ENCODE data around the gene SMG1.
"Not testable (repeated sequence)": the region's sequence is repeated elsewhere in the genome, so short reads cannot be mapped to it uniquely, and the experiment has no call there.

Gene SMG1
- 376 to 432 reads per million in 2 donors for total RNA-seq

DNA sequence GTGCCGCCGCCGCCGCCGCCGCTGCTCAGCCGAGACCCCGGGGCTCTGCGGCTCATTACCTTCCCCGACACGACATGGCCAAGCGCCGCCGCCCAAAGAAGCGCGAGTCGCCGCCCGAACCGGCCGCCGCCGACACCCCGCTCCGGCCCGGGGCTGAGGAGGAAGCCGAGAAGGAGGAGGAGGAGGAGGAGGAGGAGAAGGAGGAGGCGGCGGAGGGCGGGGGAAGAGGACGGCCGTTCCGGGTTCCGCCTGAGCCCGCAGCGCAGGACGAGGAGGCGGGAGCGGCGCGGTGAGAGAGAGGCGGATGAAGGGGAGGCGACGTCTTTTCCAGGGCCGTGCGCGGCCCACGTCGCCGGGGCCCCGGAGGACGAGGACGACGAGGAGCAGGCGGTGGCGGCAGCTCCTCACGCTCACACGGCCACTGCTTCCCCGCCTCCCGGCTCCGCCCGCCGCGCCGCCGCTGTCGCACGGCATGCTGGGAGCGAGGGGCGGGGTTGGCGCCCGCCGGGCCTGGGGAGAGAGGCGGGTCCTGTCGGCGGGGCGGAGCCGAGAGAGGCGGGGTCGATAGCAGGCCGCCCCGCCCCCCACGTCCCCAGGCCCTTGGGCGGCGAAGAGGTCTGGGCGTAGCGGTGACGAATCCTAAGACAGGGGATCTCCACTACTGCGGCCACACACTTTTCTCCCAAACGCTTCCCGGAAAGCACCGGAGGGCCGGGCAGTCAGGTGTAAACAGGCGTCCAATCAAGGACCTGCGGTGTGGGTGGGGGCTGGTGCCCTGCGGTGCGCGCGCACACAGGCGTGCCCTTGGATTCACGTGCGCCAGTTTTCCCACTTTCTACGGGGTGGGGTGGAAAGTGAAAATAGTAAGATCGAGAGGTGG is at the start of gene SMG1:
Gene SMG1, minus strand, starts transcription at position 423 of the 880 bp plus-strand sequence. Its CDS starts 367 bp downstream, at position 56.
- peak; percentile 89 for DNase-seq

DNA sequence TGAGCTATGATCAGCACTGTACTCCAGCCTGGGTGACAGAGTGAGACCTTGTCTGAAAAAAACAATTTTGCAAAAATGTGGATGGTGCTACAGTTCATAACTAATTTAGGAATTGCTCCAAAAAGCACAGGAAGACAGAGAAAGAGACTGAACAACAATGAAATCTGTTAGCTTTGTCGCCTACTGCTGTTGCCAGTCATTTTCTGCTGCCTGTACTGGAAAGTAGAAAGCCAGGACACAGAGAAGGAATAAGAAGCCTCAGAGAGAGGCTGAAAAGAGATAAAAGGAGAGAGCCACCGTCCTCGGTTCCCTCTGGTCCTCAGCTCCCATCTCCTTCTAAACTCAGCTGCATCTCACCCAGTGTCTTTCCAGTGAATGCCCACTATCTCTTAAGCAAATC is 48.9 kb upstream of the SMG1 start:
- DNase-seq: no peak

DNA sequence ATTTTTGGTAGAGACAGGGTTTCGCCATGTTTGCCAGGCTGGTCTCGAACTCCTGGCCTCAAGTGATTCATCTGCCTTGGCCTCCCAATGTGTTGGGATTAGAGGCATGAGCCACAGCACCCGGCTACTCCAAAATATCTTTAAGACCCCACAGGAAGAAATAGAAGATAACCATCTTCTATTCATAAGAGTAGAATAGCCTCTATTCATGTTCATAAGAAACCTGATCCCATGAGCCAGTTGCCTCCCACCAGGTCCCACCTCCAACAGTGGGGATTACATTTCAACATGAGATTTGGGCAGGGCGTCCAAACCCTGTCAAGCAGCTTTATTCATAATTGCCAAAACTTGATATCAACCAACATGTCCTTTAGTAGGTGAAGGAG is 43.6 kb upstream of the SMG1 start:
- DNase-seq: no peak

DNA sequence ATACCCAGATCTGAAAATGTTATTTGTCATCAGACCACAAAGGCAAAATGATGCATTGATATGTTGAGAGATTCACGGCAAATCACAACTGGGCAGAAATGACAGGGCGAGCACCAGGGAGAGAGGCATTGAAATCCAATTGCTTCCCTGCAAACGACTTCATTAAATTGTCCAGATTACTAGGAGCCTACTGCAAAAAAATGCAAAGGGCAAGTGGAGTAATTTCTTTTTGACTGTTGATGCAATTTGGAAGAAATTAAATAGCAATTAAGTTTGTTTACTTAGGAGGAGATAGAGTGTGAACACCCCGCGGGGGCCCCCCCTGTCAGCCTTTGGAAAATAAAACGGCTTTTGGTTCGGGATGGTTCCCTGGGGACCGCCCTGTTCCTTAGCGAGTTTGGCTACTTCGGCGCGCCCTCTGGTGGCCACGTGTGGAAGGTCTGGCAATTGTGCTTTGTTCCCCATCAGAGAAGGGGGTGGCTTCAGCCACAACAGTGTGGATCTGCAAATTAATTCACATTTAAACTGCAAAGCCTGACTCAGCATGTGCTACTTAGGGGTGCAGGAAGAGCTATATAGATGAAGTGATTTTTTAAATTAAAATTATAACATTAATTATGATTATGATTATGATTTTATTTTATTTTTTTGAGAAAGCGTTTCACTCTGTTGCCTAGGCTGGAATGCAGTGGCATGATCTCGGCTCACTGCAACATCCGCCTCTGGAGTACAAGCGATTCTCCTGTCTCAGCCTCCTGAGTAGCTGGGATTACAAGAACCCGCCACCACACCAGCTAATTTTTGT is 43.0 kb upstream of the SMG1 start:
- peak; percentile 52 for DNase-seq

DNA sequence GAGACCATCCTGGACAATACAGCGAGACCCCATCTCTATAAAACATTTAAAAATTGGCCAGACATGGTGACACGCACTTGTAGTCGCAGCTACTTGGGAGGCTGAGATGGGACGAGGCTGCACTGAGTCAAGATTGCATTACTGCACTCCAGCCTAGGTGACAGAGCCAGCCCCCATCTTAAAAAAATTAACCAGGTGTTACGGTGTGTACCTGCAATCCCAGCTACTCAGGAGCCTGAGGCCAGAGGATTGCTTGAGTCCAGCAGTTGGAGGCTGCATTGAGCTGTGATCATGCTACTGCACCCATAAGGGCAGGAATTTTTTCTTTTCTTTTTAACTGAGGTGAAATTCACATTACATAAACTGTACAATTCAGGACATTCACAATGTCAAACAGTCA is 40.6 kb upstream of the SMG1 start:
- DNase-seq: no peak

DNA sequence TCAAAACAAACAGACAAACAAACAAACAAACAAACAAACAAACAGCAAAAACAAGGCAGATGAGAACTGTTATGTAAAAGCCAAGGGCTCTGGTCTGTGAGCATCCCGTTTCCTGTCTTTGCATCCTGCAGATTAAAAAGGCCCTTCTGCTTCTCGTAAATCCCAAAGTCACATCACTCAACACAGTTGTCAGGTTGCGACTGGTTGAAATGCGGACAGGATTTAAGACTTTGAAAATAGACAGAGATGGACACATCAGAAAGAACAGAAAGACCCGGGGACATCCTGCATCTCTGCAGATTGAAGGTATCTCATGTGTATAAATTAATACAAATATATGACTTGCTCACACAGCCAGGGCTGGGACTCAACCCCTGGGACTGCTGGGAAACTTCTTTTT is 39.3 kb upstream of the SMG1 start:
- DNase-seq: no peak

DNA sequence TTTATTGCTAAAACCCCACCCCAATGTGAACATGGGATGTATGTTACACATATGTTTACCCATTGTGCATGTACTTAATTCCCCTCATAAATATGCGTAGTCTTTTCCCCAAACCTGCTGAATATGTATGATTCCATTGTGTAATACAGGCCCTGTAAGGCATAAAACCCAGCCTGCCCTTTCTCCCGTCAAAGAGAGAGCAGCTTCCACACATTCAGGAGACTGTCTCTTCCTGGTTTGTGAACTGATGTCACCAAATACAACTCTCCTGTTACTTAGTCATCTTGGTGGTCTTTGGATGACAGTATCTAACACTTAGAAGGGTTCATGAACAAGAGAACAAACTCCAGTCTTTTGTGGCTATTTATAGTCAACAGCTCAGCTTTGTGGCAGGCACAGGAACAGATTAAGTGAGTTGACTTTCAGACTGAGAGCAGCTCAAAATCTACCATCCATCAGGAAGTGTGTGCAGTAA is 32.9 kb upstream of the SMG1 start:
- no peak for DNase-seq

DNA sequence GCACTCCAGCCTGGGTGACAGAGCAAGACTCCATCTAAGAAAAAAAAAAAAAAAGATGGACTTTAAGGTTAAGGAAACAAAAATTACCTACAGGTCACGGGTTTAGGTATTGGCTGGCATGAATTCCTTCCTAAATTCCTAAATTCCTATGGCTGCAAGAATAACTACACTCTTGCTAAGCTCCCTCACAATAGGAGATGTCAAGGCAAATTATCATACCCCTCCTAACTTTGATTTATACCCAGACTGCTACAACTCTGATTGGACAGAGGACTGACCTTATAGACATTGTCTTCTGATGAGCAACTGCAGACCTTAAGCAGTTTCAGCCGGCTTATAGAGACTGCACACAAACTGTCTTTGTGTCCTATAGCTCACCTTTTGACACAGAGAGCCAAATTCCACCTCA is 32.4 kb upstream of the SMG1 start:
- DNase-seq: no peak

DNA sequence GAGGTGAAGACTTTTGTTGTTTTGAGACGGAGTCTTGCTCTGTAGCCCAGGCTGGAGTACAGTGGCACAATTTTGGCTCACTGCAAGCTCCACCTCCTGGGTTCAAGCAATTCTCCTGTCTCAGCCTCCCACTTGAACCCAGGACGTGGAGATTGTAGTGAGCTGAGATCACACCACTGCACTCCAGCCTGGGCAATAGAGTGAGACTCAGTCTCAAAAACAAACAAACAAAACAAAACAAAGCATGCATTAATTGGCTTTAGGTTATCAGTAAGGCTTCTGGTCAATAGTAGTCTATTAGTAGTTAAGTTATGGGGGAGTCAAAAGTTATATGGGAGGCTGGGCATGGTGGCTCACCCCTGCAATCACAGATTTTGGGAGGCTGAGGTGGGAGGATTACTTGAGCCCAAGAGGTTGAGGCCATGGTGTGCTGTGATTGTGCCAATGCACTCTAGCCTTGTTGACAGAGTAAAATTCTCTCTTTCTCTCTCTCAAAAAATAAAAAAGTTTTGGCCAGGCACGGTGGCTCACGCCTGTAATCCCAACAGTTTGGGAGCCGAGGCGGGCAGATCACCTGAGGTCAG is 30.5 kb upstream of the SMG1 start:
- not testable (repeated sequence) for DNase-seq

DNA sequence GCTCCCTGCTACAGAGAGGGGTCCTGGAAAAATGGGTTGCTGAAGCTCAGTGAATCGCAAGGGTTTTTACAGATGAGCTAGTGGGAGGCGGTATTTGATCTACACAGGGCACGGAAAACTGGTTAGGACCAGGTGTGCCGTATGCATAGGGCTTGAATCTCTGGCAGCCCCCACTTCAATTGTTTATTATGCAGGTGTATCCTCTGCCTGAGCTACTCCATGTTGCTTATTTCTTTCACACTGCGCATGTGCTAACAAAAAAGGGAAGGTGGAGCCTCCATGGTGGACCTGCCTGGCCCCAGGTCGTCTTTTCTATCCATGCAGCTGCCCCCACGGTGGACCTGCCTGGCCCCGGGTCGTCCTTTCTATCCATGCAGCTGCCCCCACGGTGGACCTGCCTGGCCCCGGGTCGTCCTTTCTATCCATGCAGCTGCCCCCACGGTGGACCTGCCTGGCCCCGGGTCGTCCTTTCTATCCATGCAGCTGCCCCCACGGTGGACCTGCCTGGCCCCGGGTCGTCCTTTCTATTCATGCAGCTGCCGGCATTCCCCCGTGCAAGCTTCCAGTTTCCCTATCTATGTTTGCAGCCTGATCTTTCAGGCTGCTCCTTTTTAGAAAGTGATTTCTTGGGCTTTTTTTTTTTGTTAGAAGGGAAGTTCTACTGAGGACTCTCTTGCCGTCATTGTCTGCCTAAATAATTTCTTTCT is 29.8 kb upstream of the SMG1 start:
- DNase-seq: not testable (repeated sequence)

DNA sequence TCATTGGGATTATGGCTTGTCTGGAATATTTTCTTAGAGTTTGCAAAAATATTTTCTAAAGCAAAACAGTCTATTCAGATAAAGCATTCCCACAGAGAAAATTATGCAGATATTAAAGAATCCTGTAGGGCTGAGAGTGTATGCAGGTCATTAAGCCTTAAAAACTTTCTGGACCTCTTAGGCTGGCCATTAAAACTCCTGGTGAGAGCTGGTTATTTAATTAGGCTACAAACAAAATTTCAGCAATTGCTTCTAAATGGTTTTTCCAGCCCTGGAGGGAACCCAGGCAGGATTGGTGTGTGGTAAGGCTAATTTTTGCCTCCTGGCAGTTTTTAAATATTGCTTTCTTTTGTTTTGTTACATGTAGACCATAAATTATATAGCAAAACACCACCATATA is 27.3 kb upstream of the SMG1 start:
- DNase-seq: no peak

DNA sequence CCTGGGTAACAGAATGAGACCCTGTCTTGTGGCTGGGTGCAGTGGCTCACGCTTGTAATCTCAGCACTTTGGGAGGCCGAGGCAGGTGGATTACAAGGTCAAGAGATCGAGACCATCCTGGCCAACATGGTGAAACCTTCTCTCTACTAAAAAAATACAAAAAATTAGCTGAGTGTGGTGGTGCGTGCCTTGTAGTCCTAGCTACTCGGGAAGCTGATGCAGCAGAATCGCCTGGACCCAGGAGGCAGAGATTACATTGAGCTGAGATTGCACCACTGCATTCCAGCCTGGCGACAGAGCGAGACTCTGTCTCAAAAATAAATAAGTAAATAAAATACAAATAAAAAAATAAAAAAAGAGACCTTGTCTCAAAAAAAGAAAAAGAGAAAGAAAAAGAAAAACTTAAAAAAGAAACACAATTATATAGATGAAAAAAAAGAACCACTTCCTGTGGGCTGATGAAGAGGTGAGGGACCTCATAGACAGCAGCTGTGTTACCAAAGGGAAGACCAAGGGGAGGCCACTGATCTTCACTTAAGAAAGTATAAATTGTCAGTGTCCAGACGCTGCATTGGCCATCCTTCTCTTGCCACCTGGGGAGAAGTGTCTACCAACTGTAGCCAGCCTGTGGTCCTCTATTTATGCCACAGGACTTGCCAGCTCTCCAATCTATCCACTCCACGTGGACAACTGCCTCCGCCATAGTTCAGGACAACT is 24.4 kb upstream of the SMG1 start:
- DNase-seq: no peak

DNA sequence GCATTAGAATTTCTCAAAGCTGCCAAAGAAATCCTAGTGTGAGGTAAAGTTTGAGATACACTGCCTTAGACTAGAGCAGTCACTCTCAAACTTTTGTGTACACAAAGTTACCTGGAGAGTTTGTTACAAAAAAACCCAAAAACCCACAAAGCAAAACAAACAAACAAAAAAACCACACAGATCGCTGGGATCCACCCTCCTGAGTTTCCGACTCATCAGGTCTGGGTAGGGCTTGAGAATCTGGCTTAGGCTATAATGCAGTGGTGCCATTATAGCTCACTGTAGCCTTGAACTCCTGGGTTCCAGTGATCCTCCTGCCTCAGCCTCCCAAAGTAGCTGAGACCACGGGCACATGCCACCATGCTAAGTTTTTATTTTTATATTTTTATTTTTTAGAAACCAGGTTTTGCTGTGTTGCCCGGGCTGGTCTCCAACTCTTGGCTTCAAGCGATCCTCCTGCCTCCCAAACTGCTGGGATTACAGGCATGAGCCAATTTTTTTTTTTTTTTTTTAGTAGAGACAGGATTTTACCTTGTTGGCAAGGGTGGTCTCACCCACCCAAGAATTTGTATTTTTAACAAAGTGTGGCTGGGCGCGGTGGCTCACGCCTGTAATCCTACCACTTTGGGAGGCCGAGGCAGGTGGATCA is 22.3 kb upstream of the SMG1 start:
- no peak for DNase-seq

DNA sequence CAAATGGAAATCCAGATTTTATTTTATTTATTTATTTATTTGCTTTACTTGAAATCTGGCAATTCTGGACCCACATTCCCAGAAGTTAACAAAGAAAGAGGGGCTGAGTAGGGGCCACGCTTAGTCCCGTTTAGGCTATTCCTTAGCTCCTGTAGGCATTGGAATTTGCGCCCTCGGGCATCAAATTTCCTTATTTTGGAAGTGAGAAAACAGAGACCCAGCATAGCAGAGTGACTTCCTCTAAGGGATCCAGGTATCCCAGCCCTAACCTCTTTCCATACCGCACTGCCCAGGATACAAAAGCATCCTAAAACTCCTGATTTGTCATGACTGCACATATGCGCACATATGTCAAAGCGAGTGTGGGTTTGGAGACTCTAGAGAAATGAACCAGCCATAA is 19.0 kb upstream of the SMG1 start:
- DNase-seq: no peak

DNA sequence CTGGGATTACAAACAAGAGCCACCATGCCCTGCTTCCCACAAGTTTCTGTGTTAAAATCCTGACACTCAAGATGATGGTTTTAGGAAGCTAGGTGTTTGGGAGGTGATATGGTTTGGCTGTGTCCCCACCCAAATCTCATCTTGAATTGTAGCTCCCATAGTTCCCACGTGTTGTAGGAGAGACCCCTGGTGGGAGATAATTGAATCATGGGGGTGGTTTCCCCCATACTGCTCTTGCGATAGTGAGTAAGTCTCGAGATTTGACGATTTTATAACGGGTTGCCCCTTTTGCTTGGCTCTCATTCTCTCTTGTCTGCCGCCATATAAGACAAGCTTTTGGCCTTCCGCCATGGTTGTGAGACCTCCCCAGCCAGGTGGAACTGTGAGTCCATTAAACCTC is 17.2 kb upstream of the SMG1 start:
- no peak for DNase-seq

DNA sequence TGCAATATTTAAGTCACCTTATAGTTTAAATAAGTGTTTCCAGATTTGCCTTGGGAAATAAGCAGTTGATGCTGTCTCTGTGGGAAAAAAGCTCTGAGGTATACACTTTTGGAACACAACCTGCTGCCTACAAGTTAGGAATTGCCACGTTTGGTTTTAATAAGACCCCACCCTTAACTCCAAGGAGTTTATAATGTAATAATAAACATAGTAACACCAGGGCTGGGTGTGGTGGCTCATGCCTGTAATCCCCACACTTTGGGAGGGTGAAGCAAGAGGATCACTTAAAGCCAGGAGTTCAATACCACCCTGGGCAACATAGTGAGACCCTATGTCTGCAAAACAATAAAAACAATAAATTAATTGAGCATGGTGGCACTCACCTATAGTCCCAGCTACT is 15.9 kb upstream of the SMG1 start:
- no peak for DNase-seq

DNA sequence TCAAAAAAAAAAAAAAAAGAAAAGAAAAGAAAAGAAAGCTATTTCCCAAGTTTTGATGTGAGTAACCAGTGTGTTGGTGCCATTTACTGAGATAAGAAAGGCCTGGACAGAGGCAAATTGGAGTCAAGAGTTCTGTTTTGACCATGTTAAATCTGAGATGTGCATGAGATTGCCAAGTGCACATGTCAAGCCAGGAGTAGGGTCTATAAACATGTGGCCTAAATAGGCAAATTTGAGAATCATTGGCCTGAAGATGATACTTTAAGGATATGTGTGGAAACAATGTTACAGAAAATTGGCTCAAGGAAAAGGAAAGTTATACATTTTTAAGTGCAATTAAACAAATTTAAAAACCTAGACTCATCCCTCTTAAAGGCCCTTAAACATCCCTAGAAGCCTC is 15.3 kb upstream of the SMG1 start:
- no peak for DNase-seq

DNA sequence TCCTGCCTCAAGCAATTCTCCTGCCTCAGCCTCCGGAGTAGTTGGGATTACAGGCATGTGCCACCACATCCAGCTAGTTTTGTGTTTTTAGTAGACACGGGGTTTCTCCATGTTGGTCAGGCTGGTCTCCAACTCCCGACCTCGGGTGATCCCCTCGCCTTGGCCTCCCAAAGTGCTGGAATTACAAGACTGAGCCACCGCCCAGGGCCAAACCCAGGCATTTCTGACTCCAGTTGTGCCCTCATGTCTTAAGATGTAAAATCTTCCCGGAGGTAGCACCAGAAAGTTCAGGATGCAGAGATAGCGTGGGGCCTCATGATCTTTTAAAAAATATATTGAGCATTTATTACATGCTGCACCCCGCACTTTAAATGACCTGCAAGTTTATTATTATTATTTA is 12.8 kb upstream of the SMG1 start:
- no peak for DNase-seq

DNA sequence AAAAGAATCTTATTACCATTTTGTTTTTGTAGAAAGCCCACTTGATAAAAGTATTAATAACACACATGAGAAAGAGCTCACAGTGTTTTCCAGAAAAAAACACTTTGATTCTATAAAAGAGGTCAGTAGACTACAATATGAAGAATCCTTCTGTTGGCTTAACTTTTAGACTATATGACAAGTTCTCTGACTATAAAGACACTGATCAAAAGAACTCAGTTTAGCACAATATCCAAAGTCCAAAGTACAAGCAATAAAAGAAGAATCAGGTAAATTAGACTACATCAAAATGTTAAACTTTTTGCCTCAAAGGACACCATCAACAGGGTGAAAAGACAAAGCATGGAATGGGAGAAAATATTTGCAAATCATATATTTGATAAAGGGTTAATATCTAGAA is 11.2 kb upstream of the SMG1 start:
- DNase-seq: no peak

DNA sequence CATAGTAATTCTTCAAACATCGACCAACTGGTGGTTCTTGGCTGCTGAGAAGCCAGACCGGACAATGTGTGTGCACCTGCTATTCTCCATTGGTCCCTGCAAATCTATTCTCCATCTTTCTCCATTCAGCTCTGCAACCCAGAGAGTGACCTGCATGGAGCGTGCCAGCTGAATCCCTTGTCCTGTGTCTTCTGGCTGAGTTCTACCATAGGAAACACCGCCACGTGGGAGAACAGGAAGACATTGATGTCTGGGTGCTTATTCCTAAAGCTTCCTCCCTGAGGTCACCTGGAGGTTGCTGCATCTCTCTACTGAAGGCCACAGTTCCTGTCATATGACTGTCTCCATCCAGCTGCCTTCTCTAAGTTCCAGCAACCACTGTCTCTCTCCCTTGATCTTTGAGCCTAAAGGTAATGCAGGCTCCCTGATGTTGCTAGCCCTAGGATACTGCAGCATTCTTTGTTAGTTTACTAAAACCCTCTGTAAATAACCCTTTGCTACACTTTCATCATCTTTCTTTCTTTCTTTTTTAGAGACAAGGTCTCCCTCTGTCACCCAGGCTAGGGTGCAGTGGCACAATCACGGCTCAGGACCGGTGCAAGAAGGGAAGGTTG is 10.6 kb upstream of the SMG1 start:
- no peak for DNase-seq

DNA sequence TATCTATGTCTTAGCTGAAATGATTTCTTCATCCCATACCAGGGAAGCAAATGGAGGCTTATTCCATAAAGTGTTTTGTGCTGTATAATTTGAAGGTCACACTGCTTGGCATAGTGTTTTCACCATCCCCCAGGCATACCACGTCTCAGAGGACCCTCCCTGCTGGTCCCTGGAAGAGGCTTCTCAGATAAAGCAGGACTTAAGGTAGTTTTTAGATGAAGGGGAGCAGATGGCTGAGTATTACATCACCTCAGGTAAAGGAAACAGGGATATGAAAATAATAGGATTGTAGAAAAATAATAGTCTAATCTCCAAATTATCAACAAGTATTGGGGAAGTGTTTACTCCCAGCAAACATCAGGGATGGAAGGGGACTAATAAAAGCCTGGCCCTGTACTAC is 7.3 kb upstream of the SMG1 start:
- no peak for DNase-seq

All from activated gamma-delta T cell (primary cell).